Activated CD4-positive, CD25-positive, alpha-beta regulatory T cell treated with anti-CD3 and anti-CD28 coated beads, Interleukin-2, amount 50 U/mL, for 24 hours (primary cell): ENCODE results near the gene RPL26.
"Not testable (repeated sequence)": the region's sequence is repeated elsewhere in the genome, so short reads cannot be mapped to it uniquely, and the experiment has no call there.

Source experiments
- ATAC-seq, 2 donors: fragments of 150-1000 bp; cut with Tn5 transposase; one replicate each; pipeline ENCODE4 v1.10.0; 2021; ENCODE audit warnings: mild to moderate bottlenecking in 1 of 2, moderate library complexity in 1 of 2

Gene RPL26

GRCh38 chr17:8362651-8363332 is 20.2 kb downstream of the RPL26 start:
- ATAC-seq: no peak

- no peak for ATAC-seq
Measured at GRCh38 chr17:8360751-8361150, 22.2 kb downstream of the RPL26 start.

- ATAC-seq: no peak
Measured at GRCh38 chr17:8360260-8360659, 22.7 kb downstream of the RPL26 start.

- no peak for ATAC-seq
Measured at GRCh38 chr17:8359769-8360168, 23.2 kb downstream of the RPL26 start.

- no peak for ATAC-seq
Measured at GRCh38 chr17:8357910-8358309, 25.1 kb downstream of the RPL26 start.

- ATAC-seq: no peak
Measured at GRCh38 chr17:8354236-8354635, 28.8 kb downstream of the RPL26 start.

GRCh38 chr17:8353736-8354135 is 29.3 kb downstream of the RPL26 start:
- no peak for ATAC-seq

GRCh38 chr17:8350339-8350738 is 32.7 kb downstream of the RPL26 start:
- no peak for ATAC-seq

- not testable (repeated sequence) for ATAC-seq
Measured at GRCh38 chr17:8347001-8347400, 36.0 kb downstream of the RPL26 start.

- ATAC-seq: no peak
Measured at GRCh38 chr17:8345951-8346665, 36.9 kb downstream of the RPL26 start.

GRCh38 chr17:8345052-8345690 is 37.8 kb downstream of the RPL26 start:
- peak in 1 of 2 donors; percentile 27 for ATAC-seq

- ATAC-seq: no peak
Measured at GRCh38 chr17:8341456-8341855, 41.5 kb downstream of the RPL26 start.

GRCh38 chr17:8339540-8339939 is 43.5 kb downstream of the RPL26 start, which contains the start of gene ODF4:
TSS of gene ODF4 (plus strand) at chr17:8339840. CDS start at chr17:8340052, 212 bp downstream.
- no peak for ATAC-seq

GRCh38 chr17:8338753-8339140 is 44.2 kb downstream of the RPL26 start:
- no peak for ATAC-seq

- no peak for ATAC-seq
Measured at GRCh38 chr17:8337802-8338752, 44.9 kb downstream of the RPL26 start.

GRCh38 chr17:8333281-8333680 is 49.7 kb downstream of the RPL26 start:
- ATAC-seq: no peak

GRCh38 chr17:8332688-8333087 is 50.3 kb downstream of the RPL26 start:
- ATAC-seq: no peak

- no peak for ATAC-seq
Measured at GRCh38 chr17:8332128-8332527, 50.9 kb downstream of the RPL26 start.
